Parathyroid adenoma (tissue), 2 donors: ENCODE measurements around the gene CKB.
"Not testable (repeated sequence)": the region's sequence is repeated elsewhere in the genome, so short reads cannot be mapped to it uniquely, and the experiment has no call there.

ENCODE experiments used
- H2AFZ ChIP-seq: fragments of 300-600 bp; sonication (generic); one replicate; pipeline ENCODE4 v1.7.0; 2017; ENCODE audit warnings: antibody characterized with exemption, mild to moderate bottlenecking
- H3K27ac ChIP-seq: fragments of 300-600 bp; sonication (generic); one replicate; pipeline ENCODE4 v1.7.0; 2017
- H3K27me3 ChIP-seq: fragments of 300-600 bp; sonication (generic); one replicate; pipeline ENCODE4 v1.7.0; 2017; ENCODE audit warnings: low read length; ENCODE audit not compliant: control insufficient read depth, insufficient read depth
- H3K36me3 ChIP-seq: fragments of 300-600 bp; sonication (generic); one replicate; pipeline ENCODE4 v1.7.0; 2017; ENCODE audit warnings: low read length; ENCODE audit not compliant: control insufficient read depth, insufficient read depth
- H3K4me1 ChIP-seq: fragments of 300-600 bp; sonication (generic); one replicate; pipeline ENCODE4 v1.7.0; 2017; ENCODE audit warnings: control low read depth
- H3K4me2 ChIP-seq: fragments of 300-600 bp; sonication (generic); one replicate; pipeline ENCODE4 v1.7.0; 2017; ENCODE audit warnings: low read length
- H3K4me3 ChIP-seq: fragments of 300-600 bp; sonication (generic); one replicate; pipeline ENCODE4 v1.7.0; 2017; ENCODE audit warnings: low read depth, low read length
- H3K79me2 ChIP-seq: fragments of 300-600 bp; sonication (generic); one replicate; pipeline ENCODE4 v1.7.0; 2017; ENCODE audit warnings: control low read depth
- H3K9ac ChIP-seq: fragments of 300-600 bp; sonication (generic); one replicate; pipeline ENCODE4 v1.7.0; 2017; ENCODE audit warnings: mild to moderate bottlenecking
- H3K9me3 ChIP-seq: fragments of 300-600 bp; sonication (generic); one replicate; pipeline ENCODE4 v1.7.0; 2017; ENCODE audit warnings: low read length; ENCODE audit not compliant: control insufficient read depth
- TF ChIP-seq, protein P1 (sequence below): fragments of 300-600 bp; sonication (generic); IDR thresholded peaks from one replicate; pipeline ENCODE4 v1.7.0; 2017; ENCODE audit warnings: antibody characterized with exemption, mild to moderate bottlenecking
- donor health status: primary hyperparathyroidism.

Gene CKB

DNA sequence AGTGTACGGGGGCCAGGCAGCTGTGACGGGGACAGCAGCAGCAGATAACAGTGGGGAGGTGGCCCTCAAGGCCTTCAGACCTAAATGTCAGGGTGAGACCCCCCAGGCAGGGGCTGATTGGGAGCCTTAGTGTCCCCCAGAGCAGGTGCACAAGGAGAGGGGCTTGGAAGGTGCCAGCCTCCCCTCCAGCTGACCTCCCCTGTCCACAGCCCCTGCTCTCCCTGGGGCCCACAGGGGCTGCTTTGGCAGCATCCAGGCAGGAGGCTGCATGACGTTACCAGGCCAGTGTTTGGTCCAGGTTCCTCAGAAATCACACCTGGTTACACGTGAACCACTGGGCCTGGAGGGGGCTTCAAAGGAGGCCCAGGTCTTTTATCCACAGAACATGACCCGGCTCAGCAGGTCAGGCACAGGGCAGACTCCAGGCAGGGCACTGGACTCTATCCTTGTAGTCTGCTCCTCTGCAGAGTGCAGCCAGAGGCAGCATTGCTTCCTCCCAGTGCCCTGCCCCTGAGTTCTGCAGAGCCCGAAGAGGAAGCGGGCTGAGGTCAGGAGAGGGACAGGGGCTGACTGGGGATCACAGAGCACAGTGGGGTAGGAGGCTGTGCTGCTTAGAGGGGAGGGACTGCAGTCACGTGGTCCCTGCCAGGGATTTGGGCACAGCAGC lies 3.8 kb upstream of the CKB start:
- H3K4me1 ChIP-seq: peaks cover 8% of the 10 kb centered on the region

DNA sequence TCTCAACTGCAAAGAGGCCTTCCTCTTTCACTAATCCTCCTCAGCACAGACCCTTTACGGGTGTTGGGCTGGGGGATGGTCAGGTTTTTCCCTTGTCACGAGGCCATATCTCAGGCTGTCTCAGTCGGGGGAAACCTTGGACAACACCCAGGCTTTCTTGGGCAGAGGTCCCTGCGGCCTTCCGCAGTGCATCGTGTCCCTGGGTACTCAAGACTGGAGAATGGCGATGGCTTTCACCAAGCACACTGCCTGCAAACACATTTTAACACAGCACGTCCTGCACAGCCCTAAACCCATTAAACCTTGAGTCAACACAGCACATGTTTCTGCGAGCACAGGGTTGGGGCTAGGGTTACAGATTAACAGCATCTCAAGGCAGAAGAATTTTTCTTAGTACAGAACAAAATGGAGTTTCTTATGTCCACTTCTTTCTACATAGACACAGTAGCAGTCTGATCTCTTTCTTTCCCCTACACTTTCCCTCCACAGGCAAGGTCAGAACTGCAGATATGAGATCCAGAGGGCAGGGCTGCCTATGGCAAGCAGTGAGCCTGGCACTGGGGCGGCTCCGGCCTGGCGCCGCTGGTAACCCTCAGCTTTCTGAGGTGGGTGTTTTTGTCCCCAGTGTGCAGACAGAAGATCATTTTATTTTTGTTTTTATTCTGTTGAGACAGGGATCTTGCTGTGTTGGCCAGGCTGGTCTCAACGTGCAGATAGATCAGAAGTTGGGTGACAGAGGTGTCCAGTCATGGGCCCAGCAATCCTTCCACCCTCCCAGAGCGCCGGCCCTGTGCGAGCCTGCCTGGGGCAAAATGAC lies 3.0 kb upstream of the CKB start:
- H3K9ac ChIP-seq, H3K27ac ChIP-seq, H3K4me1 ChIP-seq: not testable (repeated sequence)

More for the DNA sequence above, 3.8 kb upstream of the CKB start:
- peaks cover 10% of the 10 kb centered on the region for H3K79me2 ChIP-seq
- H3K4me2 ChIP-seq: no peak overlapping the region
- H3K27ac ChIP-seq: no peak overlapping the region
- H3K9me3 ChIP-seq: no peaks in the 10 kb centered on the region
- no peak overlapping the region for H3K4me3 ChIP-seq
- TF ChIP-seq, protein P1, sequence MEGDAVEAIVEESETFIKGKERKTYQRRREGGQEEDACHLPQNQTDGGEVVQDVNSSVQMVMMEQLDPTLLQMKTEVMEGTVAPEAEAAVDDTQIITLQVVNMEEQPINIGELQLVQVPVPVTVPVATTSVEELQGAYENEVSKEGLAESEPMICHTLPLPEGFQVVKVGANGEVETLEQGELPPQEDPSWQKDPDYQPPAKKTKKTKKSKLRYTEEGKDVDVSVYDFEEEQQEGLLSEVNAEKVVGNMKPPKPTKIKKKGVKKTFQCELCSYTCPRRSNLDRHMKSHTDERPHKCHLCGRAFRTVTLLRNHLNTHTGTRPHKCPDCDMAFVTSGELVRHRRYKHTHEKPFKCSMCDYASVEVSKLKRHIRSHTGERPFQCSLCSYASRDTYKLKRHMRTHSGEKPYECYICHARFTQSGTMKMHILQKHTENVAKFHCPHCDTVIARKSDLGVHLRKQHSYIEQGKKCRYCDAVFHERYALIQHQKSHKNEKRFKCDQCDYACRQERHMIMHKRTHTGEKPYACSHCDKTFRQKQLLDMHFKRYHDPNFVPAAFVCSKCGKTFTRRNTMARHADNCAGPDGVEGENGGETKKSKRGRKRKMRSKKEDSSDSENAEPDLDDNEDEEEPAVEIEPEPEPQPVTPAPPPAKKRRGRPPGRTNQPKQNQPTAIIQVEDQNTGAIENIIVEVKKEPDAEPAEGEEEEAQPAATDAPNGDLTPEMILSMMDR: no peak
- no peaks in the 10 kb centered on the region for H3K27me3 ChIP-seq
- no peak overlapping the region for H2AFZ ChIP-seq
- no peak overlapping the region for H3K9ac ChIP-seq
- no peaks in the 10 kb centered on the region for H3K36me3 ChIP-seq

DNA sequence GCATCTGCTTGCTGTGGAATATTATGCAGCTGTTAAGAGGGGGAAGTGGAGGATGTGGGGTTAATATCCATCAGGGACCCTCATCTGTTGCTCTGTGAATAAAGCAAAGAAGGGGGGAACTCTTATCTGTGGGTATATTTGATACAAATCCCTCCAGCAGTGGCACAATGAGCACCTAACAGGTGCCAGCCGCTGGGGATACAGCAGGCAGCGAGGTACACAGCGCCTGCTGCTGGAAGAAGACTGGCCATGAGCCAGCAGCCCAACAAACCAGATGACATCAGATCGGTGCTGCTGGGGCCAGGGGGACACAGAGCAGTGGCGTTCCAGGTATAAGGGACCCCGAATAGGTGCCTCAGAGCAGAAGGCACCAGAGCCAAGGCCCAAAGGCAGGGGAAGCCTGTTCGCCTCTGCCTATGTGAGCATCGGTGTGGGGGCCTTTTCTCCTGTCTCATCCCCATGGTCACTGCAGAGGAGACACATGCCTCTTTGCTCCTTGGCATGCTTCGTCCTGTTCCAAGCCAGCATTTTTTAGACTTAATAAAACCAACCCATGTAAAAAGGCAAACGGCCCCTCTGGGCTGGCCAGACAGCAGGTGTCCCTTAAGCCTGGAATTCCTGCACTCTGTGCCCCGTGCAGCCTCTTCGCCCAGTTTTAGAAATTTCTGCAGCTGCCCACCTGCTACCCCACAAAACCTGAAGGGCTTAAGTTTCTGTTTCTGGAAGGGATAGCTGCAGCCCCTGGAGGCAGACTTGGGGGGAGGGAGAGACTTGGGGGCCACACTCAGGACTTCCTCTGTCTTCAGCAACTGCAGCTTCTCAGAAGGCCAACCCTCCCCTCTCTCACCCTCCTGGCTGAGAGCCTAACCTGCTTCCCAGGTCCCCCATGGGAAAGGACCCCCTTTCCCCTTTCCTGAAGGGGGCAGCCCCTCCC lies 1.6 kb upstream of the CKB start:
- TF ChIP-seq, protein P1: no peak
- Histone ChIP-seq H3K79me2 (peaks cover 7% of the 10 kb centered on the region), H3K36me3 (no peaks in the 10 kb centered on the region), H3K27me3 (no peaks in the 10 kb centered on the region), H2AFZ (no peak overlapping the region), H3K9me3 (no peaks in the 10 kb centered on the region), H3K27ac (no peak overlapping the region), H3K4me2 (no peak overlapping the region), H3K4me1 (peaks cover 15% of the 10 kb centered on the region), H3K9ac (no peak overlapping the region), H3K4me3 (no peak overlapping the region)

More for the DNA sequence above, 3.0 kb upstream of the CKB start:
- H3K36me3 ChIP-seq, H2AFZ ChIP-seq, H3K79me2 ChIP-seq, H3K4me2 ChIP-seq, H3K27me3 ChIP-seq, H3K4me3 ChIP-seq, H3K9me3 ChIP-seq: not testable (repeated sequence)

DNA sequence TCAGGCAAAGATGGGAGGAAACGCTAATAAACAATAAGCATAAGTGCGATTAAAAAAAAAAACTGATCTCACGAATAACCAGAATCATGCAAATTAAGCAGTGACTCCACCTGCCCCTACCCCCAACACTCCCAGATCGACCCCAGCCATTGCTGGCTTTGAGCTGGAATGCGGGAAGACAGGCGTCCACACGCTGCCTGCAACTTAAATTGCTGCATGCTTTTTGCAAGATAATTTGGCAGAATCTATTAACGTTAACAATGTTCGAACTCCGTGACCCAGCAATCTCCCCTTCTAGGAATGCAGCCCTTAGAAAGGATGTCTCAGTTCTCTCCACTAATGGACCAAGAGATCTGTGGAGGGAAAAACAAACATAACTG lies 935 bp upstream of the CKB start:
- H3K27ac ChIP-seq: no peak overlapping the region
- peaks cover 22% of the 10 kb centered on the region for H3K4me1 ChIP-seq
- H3K27me3 ChIP-seq: no peaks in the 10 kb centered on the region
- no peak overlapping the region for H3K4me3 ChIP-seq
- H3K9me3 ChIP-seq: no peaks in the 10 kb centered on the region
- no peak overlapping the region for H3K9ac ChIP-seq
- TF ChIP-seq, protein P1: no peak
- peaks cover 6% of the 10 kb centered on the region for H3K79me2 ChIP-seq
- H2AFZ ChIP-seq: no peak overlapping the region
- no peaks in the 10 kb centered on the region for H3K36me3 ChIP-seq
- no peak overlapping the region for H3K4me2 ChIP-seq
